T-cell (primary cell): ENCODE data around the gene ROMO1. TPM values are rescaled to one million over a fixed set of nuclear protein-coding genes. Genes with fewer than 3 reads are reported as not detected.

Source experiments
- ATAC-seq, 4 experiments: fragments of 200-7000 bp in 3 of 4; fragments of 150-1000 bp in 1 of 4; cut with Tn5 transposase; replicated peaks in 1 of 4; 1 replicate in 3 of 4; 2 replicates in 1 of 4; pipeline ENCODE4 v1.10.0; 2021; ENCODE audit warnings: moderate library complexity in 3 of 4, mild to moderate bottlenecking in 2 of 4, moderate number of reproducible peaks in 1 of 4
- CTCF ChIA-PET, 2 donors: fragments of 300-600 bp; sonication (Branson Sonifier 250); formaldehyde crosslinking; loops; one replicate each; lab custom pipeline; 2022; ENCODE audit warnings: antibody characterized with exemption in 2 of 2; lab: Charles Lee
- POLR2A ChIA-PET, 2 donors: fragments of 300-600 bp; sonication (Branson Sonifier 250); formaldehyde crosslinking; loops; one replicate each; lab custom pipeline; 2022; ENCODE audit warnings: antibody characterized with exemption in 2 of 2; lab: Charles Lee
- DNase-seq, 35 experiments: peaks; one replicate each; pipeline versions ENCODE4 v3.0.0 to v3.0.0-alpha.2; 2013 to 2023
- H3K27ac ChIP-seq: one replicate; pipeline ENCODE4 v1.5.1; 2013; ENCODE audit warnings: low read length
- H3K27me3 ChIP-seq, 2 experiments: replicated peaks in 1 of 2; 1 replicate in 1 of 2; 2 replicates in 1 of 2; pipeline versions ENCODE4 v1.6.1 to v1.7.0; 2013; ENCODE audit warnings: low read length in 1 of 2, mixed read lengths in 1 of 2; ENCODE audit not compliant: control insufficient read depth in 2 of 2, insufficient read depth in 2 of 2; ENCODE audit errors: extremely low read depth in 1 of 2
- H3K36me3 ChIP-seq, 2 donors: 1 replicate in 1 of 2; 2 replicates in 1 of 2; pipeline versions ENCODE4 v1.6.1 to v1.7.0; 2013; ENCODE audit warnings: low read length in 1 of 2; ENCODE audit not compliant: control insufficient read depth in 2 of 2, insufficient read depth in 1 of 2; ENCODE audit errors: extremely low read depth in 1 of 2
- H3K4me1 ChIP-seq, 2 experiments: 1 replicate in 1 of 2; 2 replicates in 1 of 2; pipeline versions ENCODE4 v1.6.1 to v1.7.0; 2013; ENCODE audit warnings: low read length in 2 of 2, mixed read lengths in 1 of 2; ENCODE audit not compliant: insufficient read depth in 2 of 2, control insufficient read depth in 1 of 2; ENCODE audit errors: extremely low read depth in 1 of 2
- H3K4me3 ChIP-seq, 2 donors: 1 replicate in 1 of 2; 2 replicates in 1 of 2; pipeline versions ENCODE4 v1.5.1 to v1.7.0; 2013; ENCODE audit warnings: mild to moderate bottlenecking in 2 of 2, low read length in 1 of 2, moderate library complexity in 1 of 2; ENCODE audit not compliant: control insufficient read depth in 1 of 2; ENCODE audit errors: extremely low read depth in 1 of 2
- H3K9me3 ChIP-seq: 2 replicates; pipeline ENCODE4 v1.7.0; 2013
- H3K27ac Mint-ChIP-seq, 2 donors: one replicate each; pipeline ENCODE4 v1.8.0; 2020 to 2021; ENCODE audit warnings: mild to moderate bottlenecking in 2 of 2, mixed read lengths in 2 of 2
- H3K27me3 Mint-ChIP-seq, 2 donors: one replicate each; pipeline ENCODE4 v1.8.0; 2021 to 2022; ENCODE audit warnings: mixed read lengths in 2 of 2
- H3K36me3 Mint-ChIP-seq: one replicate; pipeline ENCODE4 v1.8.0; 2021; ENCODE audit warnings: mixed read lengths
- H3K4me1 Mint-ChIP-seq, 3 donors: one replicate each; pipeline ENCODE4 v1.8.0; 2020 to 2022; ENCODE audit warnings: mixed read lengths in 3 of 3, mild to moderate bottlenecking in 1 of 3
- H3K4me3 Mint-ChIP-seq, 3 donors: one replicate each; pipeline ENCODE4 v1.8.0; 2020 to 2022; ENCODE audit warnings: mild to moderate bottlenecking in 3 of 3, mixed read lengths in 3 of 3, moderate library complexity in 3 of 3
- H3K9me3 Mint-ChIP-seq, 3 donors: one replicate each; pipeline ENCODE4 v1.8.0; 2020 to 2022; ENCODE audit warnings: mixed read lengths in 3 of 3
- WGBS: methylation state at CpG from one replicate; pipeline ENCODE4 v1.1.5; 2013; ENCODE audit warnings: missing lambda C conversion rate; ENCODE audit not compliant: insufficient coverage; 5-methylcytosine and 5-hydroxymethylcytosine counted together
- total RNA-seq, 35 experiments: library from RNA in 6 of 35; stranded (reverse) in 6 of 35; fragments of 120-200 nt in 1 of 35; gene quantifications; one replicate each; pipeline versions ENCODE4 v1.2.1 to v1.2.4 and lab custom pipeline; 2013 to 2026

The ROMO1 gene
- total RNA-seq, 5 donors from 2014 or later (not counting 1 experiment from before 2014, with no cell fraction given), result 38.4 to 79.7 (median 62.5) TPM

DNA sequence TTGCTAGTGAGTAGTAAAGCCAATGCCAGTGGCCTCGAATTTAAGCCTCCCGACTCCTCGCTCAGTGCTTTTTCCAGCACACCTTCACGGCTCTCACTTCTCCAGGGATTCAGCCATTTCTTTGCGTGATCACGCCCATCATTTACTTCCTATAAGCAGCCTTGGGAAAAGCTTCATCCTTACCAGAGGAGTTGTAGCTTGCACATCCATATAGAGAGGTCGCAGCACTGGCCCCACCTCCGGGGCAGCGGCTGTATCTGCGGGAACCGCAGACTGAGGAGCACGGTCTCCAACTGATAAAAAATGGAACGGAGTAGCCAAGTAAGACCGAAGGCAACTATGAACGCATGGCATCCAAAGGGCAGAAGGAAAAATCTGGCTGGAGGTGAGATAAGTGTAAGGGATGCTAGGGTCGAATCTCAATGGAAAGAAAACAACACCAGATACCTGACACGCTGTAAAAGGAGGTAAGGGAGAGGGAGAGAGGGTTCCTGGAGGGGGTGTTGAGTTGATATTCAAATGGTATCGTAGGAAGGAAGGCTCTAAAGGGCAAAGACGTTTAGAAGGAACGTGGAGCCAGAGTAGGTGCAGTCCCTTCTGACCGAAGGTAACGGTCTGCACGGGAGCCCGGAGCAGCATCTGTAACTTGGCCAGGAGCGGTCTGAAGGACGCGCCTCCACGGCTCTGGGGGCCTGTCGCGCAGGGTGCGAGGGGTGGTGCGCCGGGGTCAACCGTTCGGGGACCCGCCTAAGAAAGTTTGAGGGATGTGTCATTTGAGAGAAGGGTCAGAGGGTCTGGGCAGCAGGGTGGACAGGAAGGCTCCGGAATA lies 693 bp upstream of the ROMO1 start:
- ATAC-seq (peak; percentile 30 to 47 (median 36)), DNase-seq (peak in 1 of 35 experiments; percentile 6)
- no peaks in the 10 kb centered on the region for H3K27me3 ChIP-seq
- Mint-ChIP-seq H3K4me3 (peak overlapping the region; percentile 87 to 100 (median 89)), H3K9me3 (no peaks in the 10 kb centered on the region), H3K27me3 (no peaks in the 10 kb centered on the region), H3K27ac (peak overlapping the region; percentile 84 to 86), H3K36me3 (peaks cover 28% of the 10 kb centered on the region), H3K4me1 (peaks cover 42 to 57% (median 48%) of the 10 kb centered on the region in 3 donors)
- ChIA-PET CTCF (interaction anchor here in 1 of 2 donors (2.4 kb wide), 1 partner anchor 44 kb away, joined by 13 read pairs; the partner anchor contains the start of gene RBM39), POLR2A (interaction anchor here (0.5 to 0.6 kb wide), 3 partner anchors 23 to 72 kb away, joined by 4 to 6 read pairs (median 4); no protein-coding TSS in a partner anchor)
- H3K4me3 ChIP-seq, result peak overlapping the region; percentile 66 to 94
- peaks cover 16 to 19% of the 10 kb centered on the region in 2 experiments for H3K4me1 ChIP-seq
- peak overlapping the region; percentile 61 for H3K27ac ChIP-seq
- H3K36me3 ChIP-seq, result peaks cover 11 to 35% of the 10 kb centered on the region in 2 donors
- no peaks in the 10 kb centered on the region for H3K9me3 ChIP-seq
- 12% methylated on average over 35 of the region's 37 CpGs for WGBS

DNA sequence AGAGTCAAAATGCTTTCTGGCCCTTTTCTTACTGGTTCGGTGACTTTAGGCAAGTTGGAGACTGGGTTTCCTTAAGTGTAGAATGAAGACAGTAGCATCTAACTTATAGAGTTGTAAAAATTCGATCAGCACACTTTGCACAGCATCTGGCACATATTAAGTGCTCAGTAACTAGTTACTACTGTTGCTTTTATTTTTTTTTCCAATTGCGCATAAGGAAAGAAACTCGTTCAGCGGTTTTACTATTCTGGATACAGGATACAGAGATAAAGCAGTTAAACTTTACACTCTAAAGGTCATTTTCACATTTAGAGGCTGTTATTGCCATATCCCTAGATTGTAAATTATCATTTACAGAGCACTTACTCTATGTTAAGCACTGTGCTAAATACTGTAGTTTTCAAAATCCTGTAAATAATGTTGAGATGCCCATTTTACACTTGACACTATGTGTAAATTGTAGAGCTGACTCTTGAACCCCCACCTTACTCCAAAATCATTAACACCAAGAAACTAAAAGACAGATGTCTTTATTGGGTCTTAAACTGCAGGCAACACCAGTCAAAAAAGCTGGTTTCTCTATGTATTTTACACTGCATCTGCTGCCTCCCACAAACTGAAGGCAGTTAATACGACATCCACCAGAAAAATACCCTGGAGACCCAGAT lies 886 bp downstream of the ROMO1 start:
- H3K4me3 ChIP-seq, result peak overlapping the region; percentile 66 to 94
- Mint-ChIP-seq H3K9me3 (no peaks in the 10 kb centered on the region), H3K36me3 (peaks cover 41% of the 10 kb centered on the region), H3K27ac (peak overlapping the region; percentile 89 to 93), H3K27me3 (no peaks in the 10 kb centered on the region), H3K4me3 (peak overlapping the region; percentile 87 to 100 (median 89)), H3K4me1 (peaks cover 50 to 64% (median 63%) of the 10 kb centered on the region in 3 donors)
- CTCF ChIA-PET, result interaction anchor here in 1 of 2 donors (0.8 to 2.4 kb wide), 3 partner anchors 11 to 99 kb away, joined by 3 to 13 read pairs (median 3); partner anchors contain the start of gene RBM39
- H3K36me3 ChIP-seq, result peaks cover 10 to 44% of the 10 kb centered on the region in 2 donors
- H3K9me3 ChIP-seq, result no peaks in the 10 kb centered on the region
- peaks cover 16 to 19% of the 10 kb centered on the region in 2 experiments for H3K4me1 ChIP-seq
- H3K27me3 ChIP-seq, result no peaks in the 10 kb centered on the region
- DNase-seq (no peak), ATAC-seq (no peak)
- peak overlapping the region; percentile 87 for H3K27ac ChIP-seq
- POLR2A ChIA-PET, result interaction anchor here (0.6 to 2.0 kb wide), 4 partner anchors 10 to 86 kb away, joined by 4 to 10 read pairs (median 4); no protein-coding TSS in a partner anchor
- WGBS, result 0% methylated on average over 1 of the region's 6 CpGs

DNA sequence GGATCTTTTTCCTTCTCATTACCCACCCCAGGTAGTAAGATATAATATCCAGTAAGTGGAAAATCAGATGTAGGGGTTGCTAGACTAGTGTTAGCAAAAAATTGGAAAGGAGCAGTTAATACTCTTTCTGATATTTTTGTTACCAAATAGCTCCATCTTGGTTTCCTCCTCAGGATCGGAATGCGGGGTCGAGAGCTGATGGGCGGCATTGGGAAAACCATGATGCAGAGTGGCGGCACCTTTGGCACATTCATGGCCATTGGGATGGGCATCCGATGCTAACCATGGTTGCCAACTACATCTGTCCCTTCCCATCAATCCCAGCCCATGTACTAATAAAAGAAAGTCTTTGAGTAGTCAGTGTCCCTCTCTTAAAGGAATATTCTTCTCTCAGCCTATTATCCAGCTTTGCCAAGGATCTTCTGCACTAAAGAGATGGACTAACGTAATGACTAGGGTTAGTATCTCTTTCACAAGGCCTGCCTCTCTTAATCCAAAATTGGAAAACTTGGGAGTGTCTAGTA lies 1.5 kb downstream of the ROMO1 start:
- Histone ChIP-seq H3K4me1 (peaks cover 16 to 19% of the 10 kb centered on the region in 2 experiments), H3K27me3 (no peaks in the 10 kb centered on the region), H3K27ac (peak overlapping the region; percentile 87), H3K36me3 (peaks cover 4 to 45% of the 10 kb centered on the region in 2 donors), H3K4me3 (no peak overlapping the region), H3K9me3 (no peaks in the 10 kb centered on the region)
- DNase-seq, result no peak
- ChIA-PET POLR2A (interaction anchor here (0.5 to 2.0 kb wide), 7 partner anchors 9 to 168 kb away, joined by 3 to 10 read pairs (median 4); no protein-coding TSS in a partner anchor), CTCF (interaction anchor here in 1 of 2 donors (0.5 to 2.4 kb wide), 3 partner anchors 11 to 96 kb away, joined by 3 to 13 read pairs (median 3); partner anchors contain the start of gene RBM39)
- peaks cover 48 to 59% (median 59%) of the 10 kb centered on the region in 3 donors for H3K4me1 Mint-ChIP-seq
- no peaks in the 10 kb centered on the region for H3K27me3 Mint-ChIP-seq
- no peaks in the 10 kb centered on the region for H3K9me3 Mint-ChIP-seq
- ATAC-seq, result no peak
- H3K36me3 Mint-ChIP-seq, result peaks cover 41% of the 10 kb centered on the region
- peak overlapping the region; percentile 89 to 93 for H3K27ac Mint-ChIP-seq
- peak overlapping the region; percentile 87 to 100 (median 89) for H3K4me3 Mint-ChIP-seq
- 94% methylated on average over 3 of the region's 7 CpGs for WGBS

DNA sequence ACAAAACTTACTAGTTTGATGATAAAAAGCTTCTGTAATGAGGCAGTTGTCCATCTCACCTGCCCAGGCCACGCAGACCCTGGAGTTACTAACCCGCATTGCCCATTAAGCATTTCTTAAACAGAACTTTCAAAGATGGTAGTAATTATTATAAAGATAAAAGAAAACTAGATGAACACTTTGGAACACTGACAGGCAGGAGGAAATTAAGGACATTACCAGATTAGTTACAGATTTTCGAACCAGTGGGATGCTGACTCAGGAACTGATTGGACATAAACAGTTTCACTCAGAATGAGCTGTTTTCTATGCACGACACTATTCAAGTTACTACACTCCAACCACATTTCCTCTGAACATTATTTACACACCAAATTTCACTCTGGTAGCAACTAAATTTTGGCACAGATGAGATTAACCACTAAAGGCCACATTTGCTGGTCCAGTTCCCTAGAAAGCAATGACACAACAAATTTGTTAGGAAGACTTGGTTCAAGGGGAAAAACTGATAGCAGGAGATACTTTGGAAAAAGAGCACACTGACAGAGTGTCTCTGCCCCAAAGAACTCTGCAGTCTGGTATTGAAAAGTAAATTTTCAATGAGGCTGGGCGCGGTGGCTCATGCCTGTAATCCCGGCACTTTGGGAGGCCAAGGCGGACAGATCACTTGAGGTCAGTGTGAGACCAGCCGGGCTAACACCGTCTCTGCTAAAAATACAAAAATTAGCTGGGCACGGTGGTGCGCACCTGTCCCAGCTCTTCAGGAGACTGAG lies 3.0 kb downstream of the ROMO1 start:
- no peak for ATAC-seq
- Mint-ChIP-seq H3K27ac (peak overlapping the region in 1 of 2 donors; percentile 31), H3K9me3 (no peaks in the 10 kb centered on the region)

DNA sequence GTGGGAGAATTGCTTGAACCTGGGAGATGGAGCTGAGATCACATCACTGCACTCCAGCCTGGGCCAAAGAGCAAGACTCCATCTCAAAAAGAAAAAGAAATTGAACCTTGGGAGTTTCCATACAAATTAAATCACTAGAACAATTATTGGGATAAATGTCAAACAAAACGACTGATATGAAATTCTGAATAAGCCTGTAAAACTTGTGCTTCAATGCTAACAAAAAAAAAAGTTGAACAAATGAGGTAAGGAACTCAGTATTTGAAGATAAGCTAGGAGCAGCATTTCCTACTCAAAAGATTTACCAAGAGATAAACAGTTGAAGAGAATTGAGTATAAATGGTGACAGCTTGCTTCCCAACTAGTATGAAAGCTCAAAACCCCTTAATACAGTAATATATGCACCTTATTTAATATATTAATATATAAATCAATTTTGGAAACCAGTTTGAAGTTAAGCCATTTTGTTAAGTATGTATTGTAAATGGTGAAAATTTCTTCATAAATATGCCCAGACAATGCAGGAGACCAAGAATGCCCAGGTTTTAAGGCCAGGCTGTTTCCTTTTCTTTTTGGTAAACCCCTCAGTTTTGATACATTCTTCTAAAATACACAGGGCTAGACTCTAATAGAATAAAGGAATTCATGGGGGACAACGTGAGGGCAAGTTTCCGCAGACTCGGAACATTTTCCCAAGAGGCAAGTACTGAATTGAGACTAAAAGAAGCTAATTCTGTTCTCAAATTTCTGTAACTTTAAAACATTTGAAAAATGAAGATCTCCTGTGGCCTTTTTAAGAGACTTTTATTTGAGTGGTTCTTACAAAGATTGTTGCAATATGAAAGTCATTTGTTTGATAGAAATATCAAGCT lies 3.9 kb downstream of the ROMO1 start:
- Histone ChIP-seq H3K9me3 (no peaks in the 10 kb centered on the region), H3K4me1 (peaks cover 12% of the 10 kb centered on the region in 2 experiments), H3K36me3 (peaks cover 4 to 57% of the 10 kb centered on the region in 2 donors), H3K27me3 (no peaks in the 10 kb centered on the region), H3K4me3 (no peak overlapping the region), H3K27ac (no peak overlapping the region)
- POLR2A ChIA-PET, result interaction anchor here (0.5 to 1.9 kb wide), 17 partner anchors 8 to 358 kb away, joined by 3 to 13 read pairs (median 3); partner anchors contain the start of gene RBM39 (in 1 of the 2)
- Mint-ChIP-seq H3K36me3 (peaks cover 46% of the 10 kb centered on the region), H3K9me3 (no peaks in the 10 kb centered on the region), H3K4me1 (peaks cover 35 to 49% (median 46%) of the 10 kb centered on the region in 3 donors), H3K27me3 (no peaks in the 10 kb centered on the region), H3K4me3 (no peak overlapping the region), H3K27ac (peak overlapping the region in 1 of 2 donors; percentile 4)
- ATAC-seq (no peak), DNase-seq (no peak)
- WGBS, result no CpG with 5 or more reads among the region's 4 CpGs
- CTCF ChIA-PET, result interaction anchor here (0.6 to 1.1 kb wide), 3 partner anchors 8 to 87 kb away, joined by 3 to 4 read pairs (median 3); partner anchors contain the start of gene SPAG4 (in 1 of the 2)

More for the DNA sequence above, 3.0 kb downstream of the ROMO1 start:
- Histone ChIP-seq H3K27ac (no peak overlapping the region), H3K4me1 (peaks cover 16 to 19% of the 10 kb centered on the region in 2 experiments), H3K27me3 (no peaks in the 10 kb centered on the region), H3K36me3 (peaks cover 4 to 51% of the 10 kb centered on the region in 2 donors), H3K4me3 (no peak overlapping the region), H3K9me3 (no peaks in the 10 kb centered on the region)
- ChIA-PET CTCF (interaction anchor here (0.6 to 1.3 kb wide), 3 partner anchors 9 to 86 kb away, joined by 3 to 4 read pairs (median 3); partner anchors contain the start of gene SPAG4 (in 1 of the 2)), POLR2A (interaction anchor here (0.5 to 1.9 kb wide), 12 partner anchors 8 to 66 kb away, joined by 3 to 13 read pairs (median 6); no protein-coding TSS in a partner anchor)
- Mint-ChIP-seq H3K4me1 (peaks cover 44 to 57% (median 52%) of the 10 kb centered on the region in 3 donors), H3K27me3 (no peaks in the 10 kb centered on the region), H3K36me3 (peaks cover 45% of the 10 kb centered on the region), H3K4me3 (peak overlapping the region in 1 of 3 donors; percentile 41)
- no peak for DNase-seq
- WGBS, result 95% methylated on average over 6 of the region's 12 CpGs
